Femur (tissue), 1 donor: ENCODE results near the gene RAD51.
"Not testable (repeated sequence)": the region's sequence is repeated elsewhere in the genome, so short reads cannot be mapped to it uniquely, and the experiment has no call there.

ENCODE experiments used
- DNase-seq: peaks from one replicate; pipeline ENCODE4 v3.0.0-alpha.2; 2017

RAD51 gene

GRCh38 chr15:40694688-40695468 lies at the start of gene RAD51:
Gene RAD51 (plus strand): TSS chr15:40695174. CDS start chr15:40698759, 3,585 bp downstream.
- DNase-seq: peak; percentile 97

GRCh38 chr15:40647523-40647922 lies 47.5 kb upstream of the RAD51 start:
- DNase-seq: no peak

- no peak for DNase-seq
Measured at GRCh38 chr15:40650479-40650878, 44.5 kb upstream of the RAD51 start.

GRCh38 chr15:40660686-40661085 lies 34.3 kb upstream of the RAD51 start:
- no peak for DNase-seq

GRCh38 chr15:40664909-40665308 lies 30.1 kb upstream of the RAD51 start:
- no peak for DNase-seq

- DNase-seq: not testable (repeated sequence)
Measured at GRCh38 chr15:40676290-40676689, 18.7 kb upstream of the RAD51 start.

- DNase-seq: not testable (repeated sequence)
Measured at GRCh38 chr15:40676906-40677305, 18.1 kb upstream of the RAD51 start.

GRCh38 chr15:40680151-40680550 lies 14.8 kb upstream of the RAD51 start:
- DNase-seq: no peak

- not testable (repeated sequence) for DNase-seq
Measured at GRCh38 chr15:40680959-40681358, 14.0 kb upstream of the RAD51 start.

- no peak for DNase-seq
Measured at GRCh38 chr15:40684381-40684780, 10.6 kb upstream of the RAD51 start.

- no peak for DNase-seq
Measured at GRCh38 chr15:40685376-40685775, 9.6 kb upstream of the RAD51 start.

- no peak for DNase-seq
Measured at GRCh38 chr15:40688932-40689799, 5.8 kb upstream of the RAD51 start.

- DNase-seq: no peak
Measured at GRCh38 chr15:40691737-40692136, 3.2 kb upstream of the RAD51 start.

GRCh38 chr15:40693904-40694687 lies 878 bp upstream of the RAD51 start:
- DNase-seq: no peak

- no peak for DNase-seq
Measured at GRCh38 chr15:40695469-40695890, 506 bp downstream of the RAD51 start.

- DNase-seq: no peak
Measured at GRCh38 chr15:40696228-40696627, 1.3 kb downstream of the RAD51 start.

- no peak for DNase-seq
Measured at GRCh38 chr15:40697916-40698315, 2.9 kb downstream of the RAD51 start.

GRCh38 chr15:40702077-40702476 lies 7.1 kb downstream of the RAD51 start:
- no peak for DNase-seq

GRCh38 chr15:40706121-40706520 lies 11.1 kb downstream of the RAD51 start:
- no peak for DNase-seq

- no peak for DNase-seq
Measured at GRCh38 chr15:40714144-40714543, 19.2 kb downstream of the RAD51 start.

GRCh38 chr15:40716165-40716564 lies 21.2 kb downstream of the RAD51 start:
- no peak for DNase-seq

- DNase-seq: no peak
Measured at GRCh38 chr15:40721701-40722100, 26.7 kb downstream of the RAD51 start.

- DNase-seq: no peak
Measured at GRCh38 chr15:40722354-40722753, 27.4 kb downstream of the RAD51 start.
